Activated CD4-positive, alpha-beta T cell treated with anti-CD3 and anti-CD28 coated beads, Interleukin-2, Interleukin-6, amounts not matched to agents 100 ng/mL and 50 ng/mL, durations not matched to agents 16 hours and 8 hours (primary cell): ENCODE results near the gene ADGRF5.

Source experiments
- DNase-seq: peaks from one replicate; pipeline ENCODE4 v3.0.0-alpha.2; 2020

ADGRF5 gene

GRCh38 chr6:46927066-46927465 lies 5.3 kb upstream of the ADGRF5 start:
- DNase-seq = no peak

GRCh38 chr6:46926481-46926880 lies 4.7 kb upstream of the ADGRF5 start:
- DNase-seq = no peak

GRCh38 chr6:46925563-46926253 lies 4.0 kb upstream of the ADGRF5 start:
- no peak for DNase-seq

GRCh38 chr6:46923476-46923875 lies 1.7 kb upstream of the ADGRF5 start:
- no peak for DNase-seq

GRCh38 chr6:46921059-46921458 lies 679 bp downstream of the ADGRF5 start:
- no peak for DNase-seq

- no peak for DNase-seq
Observed at GRCh38 chr6:46918806-46919205, 2.9 kb downstream of the ADGRF5 start.

- DNase-seq = no peak
Observed at GRCh38 chr6:46917002-46917545, 4.7 kb downstream of the ADGRF5 start.

GRCh38 chr6:46915866-46916265 lies 5.9 kb downstream of the ADGRF5 start:
- no peak for DNase-seq

- no peak for DNase-seq
Observed at GRCh38 chr6:46915380-46915779, 6.4 kb downstream of the ADGRF5 start.

GRCh38 chr6:46914279-46914810 lies 7.4 kb downstream of the ADGRF5 start:
- no peak for DNase-seq

- no peak for DNase-seq
Observed at GRCh38 chr6:46909371-46909770, 12.4 kb downstream of the ADGRF5 start.

GRCh38 chr6:46906776-46907175 lies 15.0 kb downstream of the ADGRF5 start:
- no peak for DNase-seq

GRCh38 chr6:46904117-46904516 lies 17.6 kb downstream of the ADGRF5 start:
- no peak for DNase-seq

GRCh38 chr6:46903175-46903574 lies 18.6 kb downstream of the ADGRF5 start:
- DNase-seq = no peak

GRCh38 chr6:46901882-46902314 lies 19.8 kb downstream of the ADGRF5 start:
- DNase-seq = no peak

GRCh38 chr6:46900266-46900665 lies 21.5 kb downstream of the ADGRF5 start:
- no peak for DNase-seq

GRCh38 chr6:46899659-46900058 lies 22.1 kb downstream of the ADGRF5 start:
- no peak for DNase-seq

GRCh38 chr6:46898006-46898405 lies 23.7 kb downstream of the ADGRF5 start:
- no peak for DNase-seq

- DNase-seq = no peak
Observed at GRCh38 chr6:46896871-46897270, 24.9 kb downstream of the ADGRF5 start.

- DNase-seq = no peak
Observed at GRCh38 chr6:46895930-46896329, 25.8 kb downstream of the ADGRF5 start.

- DNase-seq = no peak
Observed at GRCh38 chr6:46894433-46894832, 27.3 kb downstream of the ADGRF5 start.

GRCh38 chr6:46893648-46894047 lies 28.1 kb downstream of the ADGRF5 start:
- no peak for DNase-seq

- DNase-seq = no peak
Observed at GRCh38 chr6:46891252-46891795, 30.4 kb downstream of the ADGRF5 start.

- no peak for DNase-seq
Observed at GRCh38 chr6:46888578-46888977, 33.2 kb downstream of the ADGRF5 start.
